Muscle of back (tissue), 13 donors: Measurements from ENCODE around the gene LIG1. TPM values are rescaled to one million over a fixed set of nuclear protein-coding genes. Genes with fewer than 3 reads are reported as not detected.

Experiments
- DNase-seq, 3 donors: peaks; one replicate each; pipeline versions ENCODE4 v3.0.0 to v3.0.0-alpha.2; 2013
- long read RNA-seq, 9 donors: transcript quantifications; one replicate each; lab custom pipeline, GENCODE V29; 2026
- polyA plus RNA-seq, 10 donors: library from polyadenylated mRNA; unstranded; fragments of 120-200 nt; gene quantifications; one replicate each; pipeline ENCODE4 v1.2.1, GENCODE V29; 2013; ENCODE audit not compliant: insufficient read length in 10 of 10

LIG1 gene
- polyA plus RNA-seq, result 10 to 100 TPM; 19.7 to 38.1 (median 24.5) TPM
- long read RNA-seq, donor 1, partial matches to known transcripts, result 0 of 1 reads
- long read RNA-seq, donor 1, other reads (novel, unspliced or antisense), result 0 of 1 reads
- long read RNA-seq, donor 2, partial matches to known transcripts, result 0 of 2 reads
- long read RNA-seq, donor 2, other reads (novel, unspliced or antisense), result 0 of 2 reads
- long read RNA-seq, donor 3, result 0 reads
- long read RNA-seq, donor 4, partial matches to known transcripts, result 0 of 1 reads
- long read RNA-seq, donor 4, other reads (novel, unspliced or antisense), result 0 of 1 reads
- long read RNA-seq, donor 5, partial matches to known transcripts, result 0 of 1 reads
- long read RNA-seq, donor 5, other reads (novel, unspliced or antisense), result 0 of 1 reads
- long read RNA-seq, donor 6, partial matches to known transcripts, result 0 of 4 reads
- long read RNA-seq, donor 6, other reads (novel, unspliced or antisense), result 0 of 4 reads
- long read RNA-seq, donor 7, partial matches to known transcripts, result 0 of 2 reads
- long read RNA-seq, donor 7, other reads (novel, unspliced or antisense), result 0 of 2 reads
- long read RNA-seq, donor 8, partial matches to known transcripts, result 0 of 1 reads
- long read RNA-seq, donor 8, other reads (novel, unspliced or antisense), result 0 of 1 reads
- long read RNA-seq, donor 9, result 0 reads

- DNase-seq, result peak; percentile 94 to 99 (median 96)
Observed at GRCh38 chr19:48169939-48170803, at the start of gene LIG1, which contains the start of gene ZSWIM9. Gene LIG1, minus strand, starts transcription at chr19:48170344. Its CDS starts 4,778 bp downstream, at chr19:48165566. Gene ZSWIM9, plus strand, starts transcription at chr19:48170680. Its CDS starts 1,123 bp downstream, at chr19:48171803.

DNA sequence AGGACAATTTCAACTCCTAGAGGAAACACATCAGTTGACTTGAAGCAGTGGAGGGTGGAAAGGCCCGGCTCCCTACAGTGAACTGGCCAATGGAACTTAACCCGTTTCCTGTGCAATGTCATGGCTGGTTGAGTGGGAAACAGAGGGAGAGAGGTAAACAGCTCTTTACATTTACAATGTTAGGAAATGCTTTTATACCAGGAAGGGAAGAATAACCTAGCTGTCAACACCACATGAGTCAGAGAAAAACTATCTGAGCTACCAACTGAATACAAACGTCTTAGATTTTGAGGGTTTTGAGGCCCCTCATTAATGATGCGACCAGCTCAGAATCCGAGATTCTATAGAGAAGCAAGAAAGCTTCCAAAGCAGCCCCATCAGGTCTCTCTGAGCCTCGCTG, 48.9 kb upstream of the LIG1 start:
- DNase-seq, result no peak

- DNase-seq, result no peak
Observed at GRCh38 chr19:48216933-48217332, 46.8 kb upstream of the LIG1 start.

- no peak for DNase-seq
Observed at GRCh38 chr19:48213959-48214358, 43.8 kb upstream of the LIG1 start.

DNA sequence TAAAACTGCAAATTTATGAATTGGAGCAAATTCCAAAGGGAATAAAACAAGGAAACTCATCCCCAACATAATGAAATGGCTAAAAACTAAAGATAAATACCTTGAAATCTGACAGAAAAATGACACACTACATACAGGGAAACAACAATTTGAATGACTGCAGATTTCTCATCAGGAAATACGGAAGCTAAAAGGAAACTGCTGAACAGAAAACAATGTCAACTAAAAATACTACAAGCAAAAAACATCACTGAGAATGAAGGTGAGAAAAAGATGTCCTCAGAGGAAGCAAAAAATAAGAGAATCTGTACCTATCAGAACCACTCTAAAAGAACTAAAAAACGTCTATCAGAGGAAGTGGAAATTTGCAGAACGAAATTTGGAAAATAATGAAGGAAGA, 39.9 kb upstream of the LIG1 start:
- no peak for DNase-seq

- DNase-seq, result no peak
Observed at GRCh38 chr19:48206397-48207093, 36.4 kb upstream of the LIG1 start.

- DNase-seq, result peak; percentile 96 to 98 (median 96)
Observed at GRCh38 chr19:48203794-48204628, 33.9 kb upstream of the LIG1 start.

- no peak for DNase-seq
Observed at GRCh38 chr19:48203222-48203793, 33.2 kb upstream of the LIG1 start.

DNA sequence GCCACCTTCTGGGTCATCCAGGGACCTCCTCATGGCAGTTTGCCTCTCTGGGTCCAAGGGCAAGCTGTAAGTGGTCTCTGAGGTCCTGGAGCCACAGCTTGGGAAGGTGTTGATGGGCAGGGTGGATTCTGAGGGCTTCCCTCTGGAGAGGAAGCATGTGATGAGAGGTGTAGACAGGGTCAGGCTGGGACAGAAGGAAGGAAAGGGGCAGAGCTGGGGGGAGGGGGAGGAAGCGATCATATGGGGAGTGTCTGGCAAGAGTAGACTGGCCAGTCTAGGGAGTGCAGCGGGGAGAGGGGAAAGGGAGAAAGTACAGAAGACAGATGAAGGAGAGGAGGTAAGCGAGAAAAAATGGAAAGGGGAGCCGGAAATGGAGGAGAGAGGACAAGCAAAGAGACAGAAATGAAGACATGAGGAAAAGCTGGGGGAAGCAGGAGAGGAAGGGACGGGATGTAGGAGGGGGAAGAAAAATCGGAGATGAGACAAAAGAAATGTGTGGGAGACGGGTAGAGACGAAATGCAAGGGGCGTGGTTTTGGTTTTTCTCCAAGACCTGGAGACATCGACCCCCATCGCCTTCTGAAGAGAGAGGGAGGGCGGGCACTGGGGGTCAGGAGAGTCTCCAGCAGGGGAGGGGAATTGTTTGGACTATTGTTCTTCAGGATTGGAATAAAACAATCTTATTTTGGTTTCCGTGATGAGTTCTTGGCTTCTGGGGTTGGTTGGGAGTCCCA, 27.0 kb upstream of the LIG1 start:
- peak in 1 of 3 donors; percentile 36 for DNase-seq

GRCh38 chr19:48196321-48196763, 26.2 kb upstream of the LIG1 start:
- no peak for DNase-seq

- no peak for DNase-seq
Observed at GRCh38 chr19:48194844-48195830, 25.0 kb upstream of the LIG1 start.

DNA sequence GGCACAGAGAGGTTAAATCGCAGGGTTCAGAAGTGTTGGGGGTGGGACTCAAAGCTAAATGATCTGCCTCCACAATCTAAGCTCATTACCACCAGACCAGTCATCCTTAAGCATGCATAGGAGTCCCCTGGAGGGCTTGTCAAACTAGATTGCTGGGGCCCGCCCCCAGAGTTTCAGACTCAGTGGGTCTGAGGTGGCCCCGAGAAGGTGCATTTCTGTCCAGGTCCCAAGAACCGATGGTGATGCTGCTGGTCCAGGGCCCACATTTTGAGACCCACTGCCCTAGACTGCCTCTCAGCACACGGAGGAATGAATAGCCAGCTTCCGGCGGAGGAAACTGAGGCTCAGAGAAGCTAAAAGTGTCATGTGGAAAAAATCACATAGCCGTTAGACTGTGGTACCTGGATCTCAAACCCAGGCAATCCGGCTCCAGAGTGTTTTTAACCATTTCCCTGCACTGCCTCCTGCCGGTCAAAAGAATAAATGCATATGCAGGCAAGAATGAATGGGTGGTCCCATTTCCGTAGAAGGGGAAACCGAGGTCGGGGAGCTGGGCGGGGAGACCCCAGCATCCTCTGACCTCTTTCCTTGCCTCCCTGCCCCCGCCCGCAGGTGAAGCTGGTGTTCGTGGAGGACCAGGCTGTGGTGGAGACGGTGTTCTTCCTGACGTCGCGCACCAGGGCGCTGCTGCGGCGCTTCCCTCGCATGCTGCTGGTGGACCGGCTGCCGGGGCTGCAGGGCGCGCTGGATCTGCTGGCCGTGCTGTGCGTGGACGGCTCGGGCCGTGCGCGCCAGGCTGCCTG, 24.1 kb upstream of the LIG1 start:
- DNase-seq, result no peak

GRCh38 chr19:48192750-48193149, 22.6 kb upstream of the LIG1 start:
- DNase-seq, result no peak

GRCh38 chr19:48190885-48191284, 20.7 kb upstream of the LIG1 start:
- no peak for DNase-seq

DNA sequence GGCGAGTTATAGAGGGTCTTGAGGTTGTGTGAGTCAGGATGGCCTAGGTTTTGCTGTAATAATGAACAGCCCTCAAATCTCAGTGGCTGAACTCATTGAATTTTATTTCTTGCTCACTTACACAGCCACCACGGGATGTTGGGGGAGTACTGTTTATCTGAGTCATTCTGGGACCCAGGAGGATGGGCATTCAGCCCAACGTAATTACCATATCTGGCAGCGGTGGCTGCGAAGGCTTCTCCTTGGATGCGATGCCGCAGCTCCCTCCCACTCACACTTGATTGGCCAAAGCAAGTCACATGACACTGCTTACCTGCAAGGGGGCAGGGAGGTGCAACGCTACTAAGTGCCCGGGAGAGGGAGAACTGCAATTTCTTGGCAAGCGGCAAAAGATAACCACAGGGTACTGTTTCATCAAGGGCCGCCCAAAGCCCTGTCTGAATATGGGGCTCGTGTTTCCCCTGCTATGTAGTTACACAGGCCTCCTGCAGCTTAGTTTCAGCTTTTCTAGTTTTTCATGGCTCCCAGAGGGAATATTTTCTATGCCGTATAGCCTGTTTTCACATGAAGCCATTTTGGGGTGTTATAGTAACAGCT, 20.2 kb upstream of the LIG1 start:
- no peak for DNase-seq

DNA sequence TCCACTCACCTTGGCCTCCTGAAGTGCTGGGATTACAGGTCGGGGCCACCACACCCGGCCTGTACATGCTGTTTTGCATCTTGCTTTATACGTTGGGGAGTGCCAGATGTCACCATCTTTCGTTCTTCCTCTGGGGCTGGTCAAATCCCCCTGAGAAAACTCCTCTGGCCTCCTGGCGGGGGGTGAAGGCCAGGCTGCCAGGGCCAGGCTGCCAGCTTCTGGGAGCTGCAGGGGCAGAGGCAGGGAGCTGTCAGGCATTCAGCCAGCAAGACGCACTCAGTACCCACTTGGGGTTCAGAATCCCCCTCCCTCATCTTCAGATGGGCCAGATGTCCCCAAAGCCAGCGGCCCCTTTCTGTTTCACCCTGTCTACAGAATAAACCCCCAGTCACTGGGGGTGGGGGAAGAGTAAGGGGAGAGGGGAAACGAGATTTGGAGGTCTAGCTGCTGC, 16.4 kb upstream of the LIG1 start:
- no peak for DNase-seq

DNA sequence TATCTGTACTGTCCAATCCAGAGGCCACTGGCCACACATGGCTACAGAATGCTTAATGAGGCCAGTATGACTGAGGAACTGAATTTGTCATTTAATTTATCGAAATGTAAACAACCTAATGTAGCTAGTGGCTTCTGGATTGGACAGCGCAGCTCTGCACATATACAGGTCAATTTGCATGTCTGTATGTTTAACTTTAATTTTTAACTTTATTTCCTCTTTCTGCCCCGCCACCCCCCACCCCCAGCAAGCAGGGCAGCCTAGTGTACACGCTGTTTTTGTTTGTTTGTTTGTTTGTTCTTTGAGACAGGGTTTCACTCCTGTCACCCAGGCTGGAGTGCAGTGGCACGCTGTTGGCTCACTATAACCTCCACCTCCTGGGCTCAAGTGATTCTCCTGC, 15.9 kb upstream of the LIG1 start:
- DNase-seq, result no peak
